ENCODE measurements around the gene MCRS1.

MCRS1 gene

GRCh38 chr12:49598527-49598926 is 30.6 kb upstream of the MCRS1 start:
- H3K4me2 ChIP-seq (ENCODE audit: low read length) = no peak overlapping the region
- H3K36me3 ChIP-seq (ENCODE audit: control insufficient read depth, low read length) = no peaks in the 10 kb centered on the region
- H3K9me3 ChIP-seq (ENCODE audit: control insufficient read depth, insufficient read depth, low read length) = no peaks in the 10 kb centered on the region
- no peak for TF ChIP-seq CTCF (IDR thresholded peaks at IDR 0.05; ENCODE audit: low read depth, low read length, poor library complexity, severe bottlenecking)
- TF ChIP-seq EZH2phosphoT487 (IDR thresholded peaks at IDR 0.05; ENCODE audit: borderline replicate concordance, low read length) = no peak
- peaks cover 20% of the 10 kb centered on the region for H3K4me1 ChIP-seq (ENCODE audit: control insufficient read depth, low read length)
- no peaks in the 10 kb centered on the region for H3K9me2 ChIP-seq (replicated peaks; ENCODE audit: control insufficient read depth, low read length)
- H4K20me1 ChIP-seq (ENCODE audit: control insufficient read depth, insufficient read depth, low read depth, low read length) = no peaks in the 10 kb centered on the region
- no peaks in the 10 kb centered on the region for H3K27me3 ChIP-seq (ENCODE audit: control insufficient read depth, low read length)
- no peak overlapping the region for H3K4me3 ChIP-seq (ENCODE audit: low read length)
- 0 out of 2 replicates have a peak, but pooled peaks cover 3% of the 10 kb centered on the region for H3F3A ChIP-seq (ENCODE audit: control insufficient read depth, insufficient read depth)
- no peak overlapping the region for H3K27ac ChIP-seq (ENCODE audit: low read depth, low read length)
- H3K79me2 ChIP-seq (ENCODE audit: control insufficient read depth, low read length) = no peaks in the 10 kb centered on the region

- no peaks in the 10 kb centered on the region for H3K9me3 ChIP-seq (ENCODE audit: control insufficient read depth, insufficient read depth, low read length)
- no peak overlapping the region for H3K27ac ChIP-seq (ENCODE audit: low read depth, low read length)
- H3K36me3 ChIP-seq (ENCODE audit: control insufficient read depth, low read length) = peaks cover 12% of the 10 kb centered on the region
- no peaks in the 10 kb centered on the region for H3K27me3 ChIP-seq (ENCODE audit: control insufficient read depth, low read length)
- no peak overlapping the region for H3K4me2 ChIP-seq (ENCODE audit: low read length)
- H4K20me1 ChIP-seq (ENCODE audit: control insufficient read depth, insufficient read depth, low read depth, low read length) = no peaks in the 10 kb centered on the region
- H3K79me2 ChIP-seq (ENCODE audit: control insufficient read depth, low read length) = no peaks in the 10 kb centered on the region; the same call in 1 of the 2 replicates
- TF ChIP-seq CTCF (IDR thresholded peaks at IDR 0.05; ENCODE audit: low read depth, low read length, poor library complexity, severe bottlenecking) (no peak), EZH2phosphoT487 (IDR thresholded peaks at IDR 0.05; ENCODE audit: borderline replicate concordance, low read length) (no peak)
- no peaks in the 10 kb centered on the region for H3K4me1 ChIP-seq (ENCODE audit: control insufficient read depth, low read length)
- H3K9me2 ChIP-seq (replicated peaks; ENCODE audit: control insufficient read depth, low read length) = no peaks in the 10 kb centered on the region
- H3F3A ChIP-seq (ENCODE audit: control insufficient read depth, insufficient read depth) = 0 out of 2 replicates have a peak, but pooled peaks cover 2% of the 10 kb centered on the region
- no peak overlapping the region for H3K4me3 ChIP-seq (ENCODE audit: low read length)
Measured at GRCh38 chr12:49588721-49589516, 21.0 kb upstream of the MCRS1 start.

GRCh38 chr12:49588281-49588680 is 20.3 kb upstream of the MCRS1 start:
- H3K27me3 ChIP-seq (ENCODE audit: control insufficient read depth, low read length) = no peaks in the 10 kb centered on the region
- H3K4me3 ChIP-seq (ENCODE audit: low read length) = no peak overlapping the region
- no peaks in the 10 kb centered on the region for H3K9me2 ChIP-seq (replicated peaks; ENCODE audit: control insufficient read depth, low read length)
- H3K27ac ChIP-seq (ENCODE audit: low read depth, low read length) = no peak overlapping the region
- TF ChIP-seq EZH2phosphoT487 (IDR thresholded peaks at IDR 0.05; ENCODE audit: borderline replicate concordance, low read length) (no peak), CTCF (IDR thresholded peaks at IDR 0.05; ENCODE audit: low read depth, low read length, poor library complexity, severe bottlenecking) (no peak)
- no peak overlapping the region for H3K4me2 ChIP-seq (ENCODE audit: low read length)
- no peaks in the 10 kb centered on the region for H3K4me1 ChIP-seq (ENCODE audit: control insufficient read depth, low read length)
- peaks cover 18% of the 10 kb centered on the region for H3K36me3 ChIP-seq (ENCODE audit: control insufficient read depth, low read length)
- H4K20me1 ChIP-seq (ENCODE audit: control insufficient read depth, insufficient read depth, low read depth, low read length) = no peaks in the 10 kb centered on the region
- no peaks in the 10 kb centered on the region for H3K9me3 ChIP-seq (ENCODE audit: control insufficient read depth, insufficient read depth, low read length)
- H3K79me2 ChIP-seq (ENCODE audit: control insufficient read depth, low read length) = no peaks in the 10 kb centered on the region; the same call in 1 of the 2 replicates
- H3F3A ChIP-seq (ENCODE audit: control insufficient read depth, insufficient read depth) = no peaks in the 10 kb centered on the region

Measured in DOHH2 (cell line).